Measurements from ENCODE around the gene CX3CR1.

The CX3CR1 gene

DNA sequence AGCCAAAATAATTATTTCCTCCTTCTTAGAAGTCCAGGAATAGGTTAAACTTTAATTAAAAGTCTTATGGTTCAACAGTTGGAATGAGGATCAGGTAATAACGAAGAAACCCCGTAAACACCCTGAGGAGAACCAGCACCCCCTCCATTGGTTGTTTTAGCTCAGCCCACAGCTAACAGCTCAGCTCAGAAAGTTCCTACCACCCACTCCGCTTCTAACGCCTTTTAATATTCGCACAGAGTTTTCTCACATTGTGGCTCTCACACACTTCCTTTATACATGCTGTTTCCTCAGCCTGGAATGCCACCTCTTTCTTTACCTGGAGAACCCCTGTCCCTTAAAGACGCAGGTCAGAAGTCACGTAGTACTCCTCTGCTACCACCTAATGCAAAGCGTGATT lies 17.0 kb downstream of the CX3CR1 start:
- no peak for TF ChIP-seq CTCF (IDR thresholded peaks at IDR 0.05; ENCODE audit: control insufficient read depth, insufficient read depth, low read depth, low read length, missing control alignments)
- H3K4me3 ChIP-seq (ENCODE audit: control insufficient read depth, low read depth, low read length): no peak overlapping the region
- DNase-seq (ENCODE audit: low read depth): no peak

- no peak overlapping the region for H3K4me3 ChIP-seq (ENCODE audit: control insufficient read depth, low read depth, low read length)
- no peak for DNase-seq (ENCODE audit: low read depth)
- TF ChIP-seq CTCF (IDR thresholded peaks at IDR 0.05; ENCODE audit: control insufficient read depth, insufficient read depth, low read depth, low read length, missing control alignments): no peak
These were observed 18.1 kb downstream of the CX3CR1 start for GRCh38 chr3:39261726-39262125.

DNA sequence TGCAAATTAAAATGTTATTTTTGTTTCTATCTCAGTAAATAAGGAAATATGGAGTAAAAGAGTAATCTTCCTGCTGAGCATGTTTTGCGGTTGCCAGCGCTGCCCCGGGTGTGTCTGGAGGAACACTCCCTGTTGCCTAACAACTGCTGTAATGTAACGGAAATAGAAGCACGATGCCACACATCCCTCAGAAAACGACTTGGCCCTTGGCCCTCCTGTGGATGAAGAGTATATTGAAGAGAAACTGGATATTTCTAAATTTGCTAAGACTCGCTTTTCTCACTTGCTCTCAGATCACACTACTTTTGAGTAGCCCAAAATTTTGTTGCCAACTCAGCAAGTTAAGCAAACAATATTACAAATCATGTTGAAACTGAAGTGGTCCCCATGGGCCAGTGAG lies 18.9 kb downstream of the CX3CR1 start:
- no peak overlapping the region for H3K4me3 ChIP-seq (ENCODE audit: control insufficient read depth, low read depth, low read length)
- TF ChIP-seq CTCF (IDR thresholded peaks at IDR 0.05; ENCODE audit: control insufficient read depth, insufficient read depth, low read depth, low read length, missing control alignments): peak; percentile 59
- DNase-seq (ENCODE audit: low read depth): peak; percentile 88

GRCh38 chr3:39260318-39260717 lies 19.5 kb downstream of the CX3CR1 start:
- DNase-seq (ENCODE audit: low read depth): no peak
- H3K4me3 ChIP-seq (ENCODE audit: control insufficient read depth, low read depth, low read length): no peak overlapping the region
- no peak for TF ChIP-seq CTCF (IDR thresholded peaks at IDR 0.05; ENCODE audit: control insufficient read depth, insufficient read depth, low read depth, low read length, missing control alignments)

DNA sequence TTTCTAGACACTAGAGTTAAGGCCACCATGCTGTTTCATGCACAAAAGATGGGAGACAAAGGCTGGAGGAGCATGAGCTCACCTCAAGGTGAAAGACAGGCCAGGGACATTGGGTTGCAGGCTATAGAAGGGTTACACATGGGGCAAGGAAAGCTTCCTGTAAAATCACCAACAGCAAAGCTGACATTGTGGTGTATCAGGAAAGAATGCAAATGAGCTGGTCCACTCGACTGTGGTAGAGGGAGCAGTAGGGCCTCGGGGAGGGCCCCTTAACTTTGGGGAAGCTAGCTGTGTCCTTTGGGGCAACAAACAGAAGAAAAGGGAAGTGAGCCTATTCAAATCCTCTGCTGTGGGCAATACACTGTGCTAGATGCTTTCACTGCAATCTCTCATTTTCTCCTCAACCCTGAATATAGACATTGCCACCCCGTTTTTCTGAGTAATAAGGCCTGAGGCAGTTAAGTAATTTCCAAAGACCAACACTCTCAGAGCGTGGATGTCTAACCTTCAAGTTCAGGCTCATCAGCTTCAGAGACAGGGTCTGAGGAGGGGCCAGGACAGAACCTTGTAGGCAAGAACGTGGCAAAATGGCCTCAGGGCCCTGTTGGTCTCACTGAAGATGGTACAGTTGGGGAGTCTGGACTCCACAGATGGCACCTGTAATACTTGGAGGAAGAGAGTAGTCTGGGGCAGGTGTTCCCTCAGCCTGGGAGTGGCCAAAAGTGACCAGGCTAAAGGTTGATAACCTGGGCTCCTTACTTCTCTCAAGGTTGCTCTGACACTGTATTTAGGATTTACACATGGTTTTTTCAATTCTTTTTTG lies 24.1 kb downstream of the CX3CR1 start:
- DNase-seq (ENCODE audit: low read depth): no peak
- TF ChIP-seq CTCF (IDR thresholded peaks at IDR 0.05; ENCODE audit: control insufficient read depth, insufficient read depth, low read depth, low read length, missing control alignments): no peak

GRCh38 chr3:39254806-39255449 lies 24.9 kb downstream of the CX3CR1 start:
- no peak overlapping the region for H3K4me3 ChIP-seq (ENCODE audit: control insufficient read depth, low read depth, low read length)
- peak; percentile 57 for DNase-seq (ENCODE audit: low read depth)
- TF ChIP-seq CTCF (IDR thresholded peaks at IDR 0.05; ENCODE audit: control insufficient read depth, insufficient read depth, low read depth, low read length, missing control alignments): no peak

More for the DNA sequence above, 24.1 kb downstream of the CX3CR1 start:
- no peak overlapping the region for H3K4me3 ChIP-seq (ENCODE audit: control insufficient read depth, low read depth, low read length)
